ENCODE data around the gene TNFRSF1A. TPM values are rescaled to one million over a fixed set of nuclear protein-coding genes. Genes with fewer than 3 reads are reported as not detected.

The TNFRSF1A gene
- total RNA-seq, 1 experiment from 2014 or later = 82.4 TPM

DNA sequence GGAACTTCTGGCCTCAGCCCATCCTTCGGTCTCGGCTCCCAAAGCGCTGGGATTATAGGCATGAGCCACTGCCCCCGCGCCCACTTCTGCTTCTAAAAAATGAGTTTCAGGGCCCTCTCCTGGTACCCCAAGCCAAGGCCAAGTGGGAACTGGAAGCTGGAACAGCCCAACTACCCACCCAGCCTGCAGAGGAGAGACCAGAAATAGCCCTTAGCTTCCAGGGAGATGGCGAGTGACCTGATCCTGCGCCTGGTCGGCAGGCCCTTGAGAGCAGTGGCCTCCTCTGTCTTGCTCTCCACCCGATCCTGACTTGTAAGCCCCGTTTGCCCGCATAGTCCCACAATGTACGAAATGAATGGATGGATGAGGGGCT, 62.6 kb downstream of the TNFRSF1A start:
- DNase-seq (ENCODE audit: low read depth, low spot score) = no peak
- in situ Hi-C loops (cut with HindIII; ENCODE audit: low pct_unique_long_range_greater_than_20kb, low sequenced_read_pairs) = no loop called here

Small RNA genes lying within 50 kb of the gene (small RNA-seq; reads per million reads assigned to genes)
- gene RN7SL391P = 0 reads per million in 2 experiments

Other genes with a start within 250 kb of the TNFRSF1A start
- 0.13 and 0.37 TPM in 2 replicates for gene VWF, start 217.4 kb downstream of the TNFRSF1A start, total RNA-seq (2014; rRNA removed; shearing (Covaris generic))
- gene CD9, start 141.7 kb downstream of the TNFRSF1A start, total RNA-seq (2014; rRNA removed; shearing (Covaris generic)) = 156 and 174 TPM in 2 replicates
- gene PLEKHG6, start 31.4 kb downstream of the TNFRSF1A start, total RNA-seq (2014; rRNA removed; shearing (Covaris generic)) = not detected in 2 replicates
- gene SCNN1A, start 33.5 kb upstream of the TNFRSF1A start, total RNA-seq (2014; rRNA removed; shearing (Covaris generic)) = not detected in 2 replicates
- gene LTBR, start 42.1 kb upstream of the TNFRSF1A start, total RNA-seq (2014; rRNA removed; shearing (Covaris generic)) = 127 and 128 TPM in 2 replicates
- gene CD27, start 102.9 kb upstream of the TNFRSF1A start, total RNA-seq (2014; rRNA removed; shearing (Covaris generic)) = not detected in 2 replicates
- 24.1 and 31.2 TPM in 2 replicates for gene TAPBPL, start 110.0 kb upstream of the TNFRSF1A start, total RNA-seq (2014; rRNA removed; shearing (Covaris generic))
- 0.59 and 2.7 TPM in 2 replicates for gene VAMP1, start 128.6 kb upstream of the TNFRSF1A start, total RNA-seq (2014; rRNA removed; shearing (Covaris generic))
- gene MRPL51, start 151.2 kb upstream of the TNFRSF1A start, total RNA-seq (2014; rRNA removed; shearing (Covaris generic)) = 252 and 261 TPM in 2 replicates
- gene NCAPD2, start 152.0 kb upstream of the TNFRSF1A start, total RNA-seq (2014; rRNA removed; shearing (Covaris generic)) = 53.5 and 56.4 TPM in 2 replicates
- 9,488 and 9,829 TPM in 2 replicates for gene GAPDH, start 192.4 kb upstream of the TNFRSF1A start, total RNA-seq (2014; rRNA removed; shearing (Covaris generic))
- 6.2 and 7.5 TPM in 2 replicates for gene IFFO1, start 214.0 kb upstream of the TNFRSF1A start, total RNA-seq (2014; rRNA removed; shearing (Covaris generic))
- 63.6 and 77.1 TPM in 2 replicates for gene NOP2, start 226.2 kb upstream of the TNFRSF1A start, total RNA-seq (2014; rRNA removed; shearing (Covaris generic))